K562 (cell line): ENCODE results near the gene CEMIP2. TPM values are rescaled to one million over a fixed set of nuclear protein-coding genes. Genes with fewer than 3 reads are reported as not detected.

Experiments used
- CTBP1 ChIP-seq: fragments of 450-650 bp; IDR thresholded peaks from 2 replicates; pipeline ENCODE4 v1.6.1; 2016; ENCODE audit warnings: borderline replicate concordance
- FOXO4 ChIP-seq: fragments of 450-650 bp; formaldehyde crosslinking; IDR thresholded peaks from 2 replicates; pipeline ENCODE4 v1.4.0; 2020; ENCODE audit warnings: mild to moderate bottlenecking, moderate library complexity
- KDM5B ChIP-seq: fragments of 200-600 bp; sonication (generic); IDR thresholded peaks from 2 replicates; pipeline ENCODE4 v1.6.1; 2012; ENCODE audit warnings: low read depth, mild to moderate bottlenecking, moderate library complexity, low read length, control low read depth, inconsistent platforms; ENCODE audit not compliant: insufficient replicate concordance
- MCM3 ChIP-seq: fragments of 450-650 bp; IDR thresholded peaks from 2 replicates; pipeline ENCODE4 v1.6.1; 2016
- MLLT1 ChIP-seq, 2 experiments: fragments of 450-650 bp; IDR thresholded peaks; 2 replicates each; pipeline ENCODE4 v1.6.1; 2016
- SAP30 ChIP-seq: fragments of 200-600 bp; sonication (generic); IDR thresholded peaks from 2 replicates; pipeline ENCODE4 v1.6.1; 2012; ENCODE audit warnings: borderline replicate concordance, low read depth, mild to moderate bottlenecking, moderate library complexity, low read length, control low read depth, inconsistent platforms; ENCODE audit not compliant: insufficient read depth, poor library complexity, severe bottlenecking
- UBTF ChIP-seq, 2 experiments: IDR thresholded peaks; 2 replicates each; pipeline ENCODE4 v1.6.1; 2012; ENCODE audit warnings: improper control_type of control experiment in 2 of 2, low read depth in 2 of 2, low read length in 2 of 2, borderline replicate concordance in 1 of 2
- ZNF512 ChIP-seq: IDR thresholded peaks from 2 replicates; pipeline ENCODE4 v1.6.1; 2016; ENCODE audit warnings: missing genetic modification characterization, missing compliant biosample characterization
- polyA plus RNA-seq, 8 experiments: library from polyadenylated mRNA; depleted of rRNA in 4 of 8; stranded (reverse) in 5 of 8; unstranded in 3 of 8; fragments of >200 nt; fragmentation: Nextera tagmentation in 2 of 8; fragmentation: Illumina TruSeq in 1 of 8; extraction: Ambion mirVana in 2 of 8; extraction: Trizol in 1 of 8; gene quantifications; 2 replicates each; pipeline versions ENCODE4 v1.2.1 to v1.2.3, GENCODE V29; 2011 to 2014; ENCODE audit warnings: inconsistent platforms in 1 of 8, missing spikeins in 1 of 8
- total RNA-seq, 7 experiments: library from RNA; depleted of rRNA in 6 of 7; stranded (reverse); fragments of >200 nt in 6 of 7; fragmentation: Illumina TruSeq in 2 of 7; extraction: Trizol in 2 of 7; gene quantifications; 2 replicates each; pipeline versions ENCODE4 v1.2.1 to v1.2.3, GENCODE V29; 2011 to 2021; ENCODE audit warnings: low replicate concordance in 1 of 7
- TF ChIP-seq, protein P1 (sequence below): sonication (generic); formaldehyde crosslinking; IDR thresholded peaks from 2 replicates; pipeline ENCODE4 v1.8.0; 2023; ENCODE audit warnings: mild to moderate bottlenecking, missing genetic modification reagents
- TF ChIP-seq, protein P2 (sequence below): fragments of 250-450 bp; sonication (Bioruptor Pico); IDR thresholded peaks from 2 replicates; pipeline ENCODE4 v1.6.1; 2021; ENCODE audit warnings: mild to moderate bottlenecking

The CEMIP2 gene
- total and polyA plus RNA-seq, 9 of the 15 experiments (the other 6 are each of a cell fraction or from before 2014, with no cell fraction given), result 5.4 to 29.9 (median 14.2) TPM

DNA sequence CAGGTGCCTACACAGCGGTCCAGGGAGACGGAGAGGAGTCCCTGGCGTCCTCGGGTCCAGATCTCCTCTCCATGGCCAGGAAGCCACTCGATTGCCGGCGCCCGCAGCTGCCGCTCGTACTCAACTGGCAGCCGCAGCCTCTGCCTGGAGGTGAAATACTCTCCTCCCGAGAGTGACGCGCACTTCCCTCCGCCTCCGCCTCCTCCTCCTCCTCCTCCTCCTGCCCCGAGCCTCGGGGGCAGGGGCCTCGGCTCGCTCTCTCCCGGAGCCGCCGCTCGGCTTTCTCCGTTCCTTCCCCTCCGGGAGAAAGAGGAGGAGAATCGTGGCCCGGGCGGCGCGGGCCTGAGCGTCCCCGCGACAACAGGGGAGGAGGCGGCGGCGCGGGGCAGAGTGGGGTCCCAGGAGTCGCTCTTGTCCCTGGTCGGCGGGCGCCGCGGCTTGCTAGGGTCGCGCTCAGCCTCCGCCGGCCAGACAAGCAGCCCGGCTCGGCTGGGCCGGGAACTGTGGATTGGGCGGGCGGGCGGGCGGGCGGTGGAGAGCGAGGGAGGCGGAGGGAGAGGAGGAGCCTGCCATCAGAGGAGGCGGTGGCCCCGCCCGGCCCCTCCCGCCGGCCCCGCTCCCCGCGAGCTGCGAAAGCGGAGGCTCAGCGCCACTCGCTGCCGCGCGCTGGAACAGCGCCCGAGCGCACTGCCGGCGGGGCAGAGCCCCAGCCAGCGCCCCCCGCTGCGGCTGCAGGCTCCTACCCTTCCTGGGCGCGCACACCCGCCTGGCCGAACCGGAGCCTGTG, at the start of gene CEMIP2 (continued):
- peak in 1 of 2 experiments; percentile 79; a peak in 2 of 4 replicates for TF ChIP-seq UBTF (IDR thresholded peaks at IDR 0.05; ENCODE audit: borderline replicate concordance in 1 of 2, low read depth in 2 of 2, low read length in 2 of 2)
- TF ChIP-seq KDM5B, result peak; percentile 86
- no peak for TF ChIP-seq MLLT1 (IDR thresholded peaks at IDR 0.05)
- no peak for TF ChIP-seq MCM3
- TF ChIP-seq, protein P1, sequence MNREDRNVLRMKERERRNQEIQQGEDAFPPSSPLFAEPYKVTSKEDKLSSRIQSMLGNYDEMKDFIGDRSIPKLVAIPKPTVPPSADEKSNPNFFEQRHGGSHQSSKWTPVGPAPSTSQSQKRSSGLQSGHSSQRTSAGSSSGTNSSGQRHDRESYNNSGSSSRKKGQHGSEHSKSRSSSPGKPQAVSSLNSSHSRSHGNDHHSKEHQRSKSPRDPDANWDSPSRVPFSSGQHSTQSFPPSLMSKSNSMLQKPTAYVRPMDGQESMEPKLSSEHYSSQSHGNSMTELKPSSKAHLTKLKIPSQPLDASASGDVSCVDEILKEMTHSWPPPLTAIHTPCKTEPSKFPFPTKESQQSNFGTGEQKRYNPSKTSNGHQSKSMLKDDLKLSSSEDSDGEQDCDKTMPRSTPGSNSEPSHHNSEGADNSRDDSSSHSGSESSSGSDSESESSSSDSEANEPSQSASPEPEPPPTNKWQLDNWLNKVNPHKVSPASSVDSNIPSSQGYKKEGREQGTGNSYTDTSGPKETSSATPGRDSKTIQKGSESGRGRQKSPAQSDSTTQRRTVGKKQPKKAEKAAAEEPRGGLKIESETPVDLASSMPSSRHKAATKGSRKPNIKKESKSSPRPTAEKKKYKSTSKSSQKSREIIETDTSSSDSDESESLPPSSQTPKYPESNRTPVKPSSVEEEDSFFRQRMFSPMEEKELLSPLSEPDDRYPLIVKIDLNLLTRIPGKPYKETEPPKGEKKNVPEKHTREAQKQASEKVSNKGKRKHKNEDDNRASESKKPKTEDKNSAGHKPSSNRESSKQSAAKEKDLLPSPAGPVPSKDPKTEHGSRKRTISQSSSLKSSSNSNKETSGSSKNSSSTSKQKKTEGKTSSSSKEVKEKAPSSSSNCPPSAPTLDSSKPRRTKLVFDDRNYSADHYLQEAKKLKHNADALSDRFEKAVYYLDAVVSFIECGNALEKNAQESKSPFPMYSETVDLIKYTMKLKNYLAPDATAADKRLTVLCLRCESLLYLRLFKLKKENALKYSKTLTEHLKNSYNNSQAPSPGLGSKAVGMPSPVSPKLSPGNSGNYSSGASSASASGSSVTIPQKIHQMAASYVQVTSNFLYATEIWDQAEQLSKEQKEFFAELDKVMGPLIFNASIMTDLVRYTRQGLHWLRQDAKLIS (CRISPR knock-in tag), result no peak
- TF ChIP-seq FOXO4, result no peak
- TF ChIP-seq SAP30, result no peak
- 0 out of 2 replicates have a peak, but pooled peaks have one; percentile 9 for TF ChIP-seq CTBP1
- TF ChIP-seq ZNF512 (tag), result no peak
- TF ChIP-seq, protein P2, sequence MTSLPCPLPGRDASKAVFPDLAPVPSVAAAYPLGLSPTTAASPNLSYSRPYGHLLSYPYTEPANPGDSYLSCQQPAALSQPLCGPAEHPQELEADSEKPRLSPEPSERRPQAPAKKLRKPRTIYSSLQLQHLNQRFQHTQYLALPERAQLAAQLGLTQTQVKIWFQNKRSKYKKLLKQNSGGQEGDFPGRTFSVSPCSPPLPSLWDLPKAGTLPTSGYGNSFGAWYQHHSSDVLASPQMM (CRISPR knock-in tag), result no peak
